ENCODE measurements around the gene CALR.

The CALR gene

DNA sequence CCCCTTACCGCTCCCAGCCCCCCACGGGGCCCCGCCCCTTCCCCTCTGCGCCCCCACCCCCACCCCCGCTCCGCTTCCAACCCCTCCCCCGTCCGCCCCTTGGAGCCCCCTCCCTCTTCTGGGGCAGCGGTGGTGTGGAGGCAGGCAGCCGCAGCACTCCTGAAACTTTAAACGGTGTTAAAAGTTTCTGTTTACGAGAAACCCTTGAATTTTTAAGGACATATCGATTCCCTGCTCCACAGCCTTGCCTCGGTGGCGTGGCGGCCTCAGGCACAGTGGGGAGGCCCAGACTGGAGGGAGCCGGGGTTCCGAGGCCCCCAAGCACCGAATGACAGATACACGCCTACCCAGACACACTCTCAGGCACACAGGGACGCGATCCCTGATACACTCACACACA lies 52.0 kb downstream of the CALR start:
- Histone ChIP-seq H3K4me3 (ENCODE audit: low read depth, low read length) (no peak overlapping the region), H3K9me3 (no peaks in the 10 kb centered on the region), H3K4me1 (no peaks in the 10 kb centered on the region; the same call in 1 of the 2 replicates), H3K27me3 (no peaks in the 10 kb centered on the region), H3K36me3 (no peaks in the 10 kb centered on the region)
- no peak for DNase-seq
- TF ChIP-seq, protein P1, sequence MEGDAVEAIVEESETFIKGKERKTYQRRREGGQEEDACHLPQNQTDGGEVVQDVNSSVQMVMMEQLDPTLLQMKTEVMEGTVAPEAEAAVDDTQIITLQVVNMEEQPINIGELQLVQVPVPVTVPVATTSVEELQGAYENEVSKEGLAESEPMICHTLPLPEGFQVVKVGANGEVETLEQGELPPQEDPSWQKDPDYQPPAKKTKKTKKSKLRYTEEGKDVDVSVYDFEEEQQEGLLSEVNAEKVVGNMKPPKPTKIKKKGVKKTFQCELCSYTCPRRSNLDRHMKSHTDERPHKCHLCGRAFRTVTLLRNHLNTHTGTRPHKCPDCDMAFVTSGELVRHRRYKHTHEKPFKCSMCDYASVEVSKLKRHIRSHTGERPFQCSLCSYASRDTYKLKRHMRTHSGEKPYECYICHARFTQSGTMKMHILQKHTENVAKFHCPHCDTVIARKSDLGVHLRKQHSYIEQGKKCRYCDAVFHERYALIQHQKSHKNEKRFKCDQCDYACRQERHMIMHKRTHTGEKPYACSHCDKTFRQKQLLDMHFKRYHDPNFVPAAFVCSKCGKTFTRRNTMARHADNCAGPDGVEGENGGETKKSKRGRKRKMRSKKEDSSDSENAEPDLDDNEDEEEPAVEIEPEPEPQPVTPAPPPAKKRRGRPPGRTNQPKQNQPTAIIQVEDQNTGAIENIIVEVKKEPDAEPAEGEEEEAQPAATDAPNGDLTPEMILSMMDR (IDR thresholded peaks at IDR 0.05; ENCODE audit: low read depth, low read length): no peak

DNA sequence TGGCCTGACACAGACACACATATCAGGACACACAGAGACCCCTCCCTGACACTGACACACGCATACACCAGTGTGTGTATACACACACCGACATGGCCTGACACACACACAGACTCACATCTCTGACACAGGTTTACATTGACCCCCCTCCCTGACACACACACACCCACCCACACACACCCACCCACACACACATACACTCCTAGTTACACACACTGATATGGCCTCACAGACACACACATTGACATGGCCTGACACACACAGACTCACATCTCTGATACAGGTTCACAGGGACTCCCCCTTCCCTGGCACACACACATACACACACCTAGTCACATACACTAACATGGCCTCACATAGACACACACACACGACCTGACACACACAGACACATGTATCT lies 52.4 kb downstream of the CALR start:
- no peaks in the 10 kb centered on the region for H3K4me1 ChIP-seq
- no peaks in the 10 kb centered on the region for H3K9me3 ChIP-seq
- TF ChIP-seq, protein P1 (IDR thresholded peaks at IDR 0.05; ENCODE audit: low read depth, low read length): no peak
- H3K36me3 ChIP-seq: no peaks in the 10 kb centered on the region
- H3K4me3 ChIP-seq (ENCODE audit: low read depth, low read length): no peak overlapping the region
- no peak for DNase-seq
- no peaks in the 10 kb centered on the region for H3K27me3 ChIP-seq

GRCh38 chr19:12991296-12991695 lies 52.9 kb downstream of the CALR start:
- H3K27me3 ChIP-seq: no peaks in the 10 kb centered on the region
- H3K9me3 ChIP-seq: no peaks in the 10 kb centered on the region
- no peak overlapping the region for H3K4me3 ChIP-seq (ENCODE audit: low read depth, low read length)
- no peaks in the 10 kb centered on the region for H3K4me1 ChIP-seq
- no peak for DNase-seq
- no peaks in the 10 kb centered on the region for H3K36me3 ChIP-seq
- TF ChIP-seq, protein P1 (IDR thresholded peaks at IDR 0.05; ENCODE audit: low read depth, low read length): no peak

GRCh38 chr19:12992729-12993128 lies 54.3 kb downstream of the CALR start:
- DNase-seq: no peak
- H3K4me3 ChIP-seq (ENCODE audit: low read depth, low read length): no peak overlapping the region
- no peaks in the 10 kb centered on the region for H3K27me3 ChIP-seq
- no peaks in the 10 kb centered on the region for H3K9me3 ChIP-seq
- TF ChIP-seq, protein P1 (IDR thresholded peaks at IDR 0.05; ENCODE audit: low read depth, low read length): no peak
- H3K36me3 ChIP-seq: no peaks in the 10 kb centered on the region
- no peaks in the 10 kb centered on the region for H3K4me1 ChIP-seq

GRCh38 chr19:12993562-12993961 lies 55.2 kb downstream of the CALR start:
- Histone ChIP-seq H3K27me3 (no peaks in the 10 kb centered on the region), H3K4me1 (no peaks in the 10 kb centered on the region), H3K4me3 (ENCODE audit: low read depth, low read length) (no peak overlapping the region), H3K36me3 (no peaks in the 10 kb centered on the region), H3K9me3 (no peaks in the 10 kb centered on the region)
- no peak for DNase-seq
- TF ChIP-seq, protein P1 (IDR thresholded peaks at IDR 0.05; ENCODE audit: low read depth, low read length): no peak

Measured in BE2C (cell line).